ENCODE results near the gene GIPC1. TPM values are rescaled to one million over a fixed set of nuclear protein-coding genes. Genes with fewer than 3 reads are reported as not detected.
"Not testable (repeated sequence)": the region's sequence is repeated elsewhere in the genome, so short reads cannot be mapped to it uniquely, and the experiment has no call there.

GIPC1 gene
- total and polyA plus RNA-seq, 2 of the 4 experiments (the other 2 are of a cell fraction), result 74.2 to 133 TPM

GRCh38 chr19:14541979-14542378, 46.1 kb upstream of the GIPC1 start:
- H3K4me1 ChIP-seq (ENCODE audit: control insufficient read depth, insufficient read depth, low read length); H4K5ac ChIP-seq (ENCODE audit: low read depth, low read length); H3K9me3 ChIP-seq (ENCODE audit: control insufficient read depth, insufficient read depth, low read length); H3K36me3 ChIP-seq (ENCODE audit: control insufficient read depth, insufficient read depth, low read length); H2BK15ac ChIP-seq (ENCODE audit: low read depth, low read length); H4K8ac ChIP-seq (ENCODE audit: low read depth in 2 of 2, low read length in 2 of 2); intact Hi-C loops (cut with micrococcal nuclease); H4K91ac ChIP-seq (ENCODE audit: insufficient read depth, low read depth, low read length); H2BK5ac ChIP-seq (ENCODE audit: low read depth, low read length, poor library complexity, severe bottlenecking); H2BK120ac ChIP-seq (ENCODE audit: low read depth, low read length); ATAC-seq (ENCODE audit: low read depth); H3K23ac ChIP-seq (ENCODE audit: low read depth, low read length); H3K14ac ChIP-seq (replicated peaks; ENCODE audit: low read depth, low read length); H3K4me3 ChIP-seq (ENCODE audit: insufficient read depth, low read depth, low read length); H2AK9ac ChIP-seq (replicated peaks; ENCODE audit: low read depth, low read length, poor library complexity); BruUV-seq (replicated peaks); POLR2A ChIA-PET (ENCODE audit: unreplicated experiment); H3K4ac ChIP-seq (ENCODE audit: low read depth, low read length); in situ Hi-C loops (cut with MboI; ENCODE audit: low sequenced_read_pairs); dilution Hi-C loops (cut with HindIII; ENCODE audit: low sequenced_read_pairs, unreplicated experiment); DNase-seq; H3K18ac ChIP-seq (ENCODE audit: low read depth, low read length); H3K4me2 ChIP-seq (ENCODE audit: low read depth, low read length); H3K56ac ChIP-seq (ENCODE audit: extremely low read depth, insufficient read depth, low read length); H3K9ac ChIP-seq (ENCODE audit: low read depth, low read length); H2BK20ac ChIP-seq (ENCODE audit: low read depth, low read length); H3K27me3 ChIP-seq (ENCODE audit: control insufficient read depth, insufficient read depth, low read length); H2AK5ac ChIP-seq (ENCODE audit: low read depth, low read length); H2AFZ ChIP-seq (replicated peaks; ENCODE audit: low read length, poor library complexity); H3K27ac ChIP-seq (ENCODE audit: insufficient read depth, low read length): not testable (repeated sequence)
- WGBS, 2 experiments (ENCODE audit: extremely low coverage in 2 of 2, insufficient read length in 1 of 2), result no CpG with 5 or more reads among the region's 5 CpGs
- peaks cover 19% of the 10 kb centered on the region for H4K20me1 ChIP-seq (ENCODE audit: insufficient read depth, low read length)
- CTCF ChIA-PET, result interaction anchor here (0.7 kb wide), 1 partner anchor 14 kb away, joined by 3 read pairs; no protein-coding TSS in a partner anchor
- peaks cover 21% of the 10 kb centered on the region for H3K9me1 ChIP-seq (ENCODE audit: insufficient read depth, low read length)
- peaks cover 11 to 62% of the 10 kb centered on the region in 2 experiments; a peak in 3 of 4 replicates for H3K79me1 ChIP-seq (ENCODE audit: low read depth in 1 of 2, low read length in 2 of 2)
